ENCODE data around the gene MARCHF11.

Gene MARCHF11

DNA sequence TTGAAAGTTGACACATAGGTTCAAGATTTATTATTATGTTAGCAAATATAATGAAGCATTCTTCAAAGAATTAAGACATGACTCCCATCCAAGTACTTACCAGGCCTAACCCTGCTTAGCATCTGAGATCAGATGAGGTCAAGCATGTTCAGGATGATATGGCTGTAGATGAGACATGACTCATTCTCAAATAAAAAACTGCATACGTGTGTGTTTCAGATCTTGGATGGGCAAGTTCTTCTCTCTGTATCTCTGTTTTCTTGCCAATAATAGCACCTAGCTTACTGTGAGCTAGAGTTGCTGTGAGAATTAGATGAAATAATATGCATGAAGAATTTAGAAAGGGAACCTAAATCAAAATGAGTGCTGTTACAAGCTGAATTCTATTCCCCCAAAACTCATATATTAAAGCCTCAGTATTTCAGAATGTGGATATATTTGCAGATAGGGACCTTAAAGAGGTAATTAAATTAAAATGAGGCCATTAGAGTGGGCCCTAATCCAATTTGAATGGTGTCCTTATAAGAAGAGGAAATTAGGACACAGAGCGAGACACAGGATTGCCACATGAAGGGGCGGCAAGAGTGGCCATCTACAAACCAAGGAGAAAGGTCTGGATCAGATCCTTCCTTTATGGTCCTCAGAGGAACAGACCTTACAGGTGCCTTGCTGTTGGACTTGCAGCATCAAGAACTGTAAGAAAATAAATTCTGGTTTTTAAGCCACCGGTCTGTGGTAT, 146.2 kb downstream of the MARCHF11 start:
- Histone ChIP-seq H3K4me1 (ENCODE audit: control insufficient read depth in 2 of 2, insufficient read depth in 2 of 2, low read length in 2 of 2) (no peaks in the 10 kb centered on the region), H3K27ac (ENCODE audit: low read depth in 2 of 2, low read length in 2 of 2) (no peak overlapping the region), H3K4me3 (ENCODE audit: low read length in 2 of 2) (no peak overlapping the region)

DNA sequence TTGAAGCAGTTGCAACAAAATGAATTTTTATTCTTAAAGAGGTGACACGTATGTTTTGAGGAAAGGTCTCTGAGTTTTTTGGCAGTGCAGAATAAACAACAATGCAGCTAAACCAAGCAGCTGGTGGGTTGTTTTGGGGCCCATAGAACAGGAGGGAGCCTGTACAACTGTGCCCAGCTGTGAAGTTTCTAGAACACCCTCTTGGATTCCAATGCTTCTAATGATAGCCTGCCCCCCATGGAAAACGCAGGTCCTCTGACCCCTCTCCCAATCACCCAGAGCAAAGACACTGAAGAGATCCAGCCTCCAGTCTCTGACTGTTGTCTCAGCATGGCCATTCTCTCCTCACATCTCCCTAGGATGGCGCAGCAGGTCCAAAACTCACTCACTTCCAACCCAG, 150.9 kb downstream of the MARCHF11 start:
- no peaks in the 10 kb centered on the region for H3K36me3 ChIP-seq (ENCODE audit: control insufficient read depth in 2 of 2, insufficient read depth in 2 of 2, low read length in 2 of 2)
- H3K4me3 ChIP-seq (ENCODE audit: low read length in 2 of 2): no peak overlapping the region
- H3K9me3 ChIP-seq (ENCODE audit: control insufficient read depth in 2 of 2, low read length in 2 of 2): no peaks in the 10 kb centered on the region
- no peaks in the 10 kb centered on the region for H3K27me3 ChIP-seq (ENCODE audit: control insufficient read depth in 2 of 2, insufficient read depth in 2 of 2, low read length in 2 of 2)
- no peak overlapping the region for H3K27ac ChIP-seq (ENCODE audit: low read depth in 2 of 2, low read length in 2 of 2)
- H3K4me1 ChIP-seq (ENCODE audit: control insufficient read depth in 2 of 2, insufficient read depth in 2 of 2, low read length in 2 of 2): no peaks in the 10 kb centered on the region
- no peak overlapping the region for H3K9ac ChIP-seq (ENCODE audit: low read depth in 1 of 2, low read length in 2 of 2)

More for the DNA sequence above, 146.2 kb downstream of the MARCHF11 start:
- no peak overlapping the region for H3K9ac ChIP-seq (ENCODE audit: low read depth in 1 of 2, low read length in 2 of 2)
- no peaks in the 10 kb centered on the region for H3K27me3 ChIP-seq (ENCODE audit: control insufficient read depth in 2 of 2, insufficient read depth in 2 of 2, low read length in 2 of 2)
- no peaks in the 10 kb centered on the region for H3K36me3 ChIP-seq (ENCODE audit: control insufficient read depth in 2 of 2, insufficient read depth in 2 of 2, low read length in 2 of 2)
- no peaks in the 10 kb centered on the region for H3K9me3 ChIP-seq (ENCODE audit: control insufficient read depth in 2 of 2, low read length in 2 of 2)

DNA sequence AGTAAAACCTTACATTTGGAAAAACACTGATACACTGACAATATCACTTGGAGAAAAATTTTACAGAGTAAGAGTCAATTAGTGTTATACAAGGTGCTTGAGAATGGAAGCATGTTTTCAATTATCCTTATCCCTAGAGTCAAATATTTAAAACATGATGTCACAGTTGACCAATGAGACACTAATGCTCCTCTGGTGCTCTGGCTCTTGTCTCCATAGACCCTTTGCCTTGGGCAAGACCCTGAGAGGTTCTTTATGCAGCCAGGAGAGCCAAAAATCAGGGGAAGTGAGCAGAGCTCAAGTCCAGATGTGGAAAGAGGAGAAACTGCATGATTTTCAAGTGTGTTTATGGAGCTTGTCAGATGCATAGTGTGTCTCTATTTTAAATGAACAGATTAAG, 153.9 kb downstream of the MARCHF11 start:
- H3K36me3 ChIP-seq (ENCODE audit: control insufficient read depth in 2 of 2, insufficient read depth in 2 of 2, low read length in 2 of 2): no peaks in the 10 kb centered on the region
- no peak overlapping the region for H3K4me3 ChIP-seq (ENCODE audit: low read length in 2 of 2)
- no peaks in the 10 kb centered on the region for H3K4me1 ChIP-seq (ENCODE audit: control insufficient read depth in 2 of 2, insufficient read depth in 2 of 2, low read length in 2 of 2)
- no peaks in the 10 kb centered on the region for H3K27me3 ChIP-seq (ENCODE audit: control insufficient read depth in 2 of 2, insufficient read depth in 2 of 2, low read length in 2 of 2)
- no peak overlapping the region for H3K9ac ChIP-seq (ENCODE audit: low read depth in 1 of 2, low read length in 2 of 2)
- H3K9me3 ChIP-seq (ENCODE audit: control insufficient read depth in 2 of 2, low read length in 2 of 2): no peaks in the 10 kb centered on the region
- no peak overlapping the region for H3K27ac ChIP-seq (ENCODE audit: low read depth in 2 of 2, low read length in 2 of 2)

DNA sequence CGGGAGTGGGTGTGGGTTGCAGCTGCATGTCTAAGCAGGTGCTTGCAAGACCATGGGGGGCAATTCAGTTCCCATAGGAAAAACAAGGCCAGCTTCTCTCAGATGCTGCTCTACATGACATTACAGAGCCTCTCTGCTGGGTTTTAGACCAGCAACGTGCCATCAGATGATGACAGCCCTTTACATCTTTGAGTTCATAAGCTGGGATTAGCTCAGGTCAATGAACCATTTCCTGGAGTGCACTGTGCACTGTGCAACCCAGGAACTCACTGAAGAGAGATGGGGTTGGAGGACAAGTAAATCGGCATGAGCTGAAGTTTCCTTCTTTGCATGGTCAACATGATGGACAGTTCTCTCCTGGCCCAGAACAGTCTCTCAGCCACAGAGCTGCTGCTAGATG, 160.6 kb downstream of the MARCHF11 start:
- H3K27me3 ChIP-seq (ENCODE audit: control insufficient read depth in 2 of 2, insufficient read depth in 2 of 2, low read length in 2 of 2): no peaks in the 10 kb centered on the region
- no peaks in the 10 kb centered on the region for H3K36me3 ChIP-seq (ENCODE audit: control insufficient read depth in 2 of 2, insufficient read depth in 2 of 2, low read length in 2 of 2)
- no peak overlapping the region for H3K9ac ChIP-seq (ENCODE audit: low read depth in 1 of 2, low read length in 2 of 2)
- no peaks in the 10 kb centered on the region for H3K4me1 ChIP-seq (ENCODE audit: control insufficient read depth in 2 of 2, insufficient read depth in 2 of 2, low read length in 2 of 2)
- H3K27ac ChIP-seq (ENCODE audit: low read depth in 2 of 2, low read length in 2 of 2): no peak overlapping the region
- no peak overlapping the region for H3K4me3 ChIP-seq (ENCODE audit: low read length in 2 of 2)
- H3K9me3 ChIP-seq (ENCODE audit: control insufficient read depth in 2 of 2, low read length in 2 of 2): peaks cover 0 to 2% of the 10 kb centered on the region in 2 donors

DNA sequence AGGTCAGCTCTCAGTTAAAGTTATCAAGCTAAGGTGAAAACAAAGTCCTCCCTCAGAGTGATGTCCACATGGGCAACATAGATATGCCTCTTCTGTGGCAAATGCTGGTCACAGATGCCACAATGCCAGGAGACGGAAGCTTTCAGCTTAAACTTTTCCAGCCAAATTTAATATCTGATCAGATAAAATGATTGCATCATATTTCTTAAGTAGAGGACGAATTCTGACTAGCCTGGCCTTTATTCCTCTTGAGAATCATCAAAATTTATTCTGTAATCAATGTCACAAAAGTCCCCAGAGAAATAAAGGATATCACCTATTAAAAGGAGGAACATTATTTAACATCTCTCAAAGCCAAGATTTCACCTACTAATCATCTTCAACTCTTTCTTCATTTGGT, 161.9 kb downstream of the MARCHF11 start:
- H3K9ac ChIP-seq (ENCODE audit: low read depth in 1 of 2, low read length in 2 of 2): no peak overlapping the region
- H3K4me1 ChIP-seq (ENCODE audit: control insufficient read depth in 2 of 2, insufficient read depth in 2 of 2, low read length in 2 of 2): no peaks in the 10 kb centered on the region
- no peaks in the 10 kb centered on the region for H3K27me3 ChIP-seq (ENCODE audit: control insufficient read depth in 2 of 2, insufficient read depth in 2 of 2, low read length in 2 of 2)
- no peak overlapping the region for H3K27ac ChIP-seq (ENCODE audit: low read depth in 2 of 2, low read length in 2 of 2)
- no peaks in the 10 kb centered on the region for H3K36me3 ChIP-seq (ENCODE audit: control insufficient read depth in 2 of 2, insufficient read depth in 2 of 2, low read length in 2 of 2)
- H3K9me3 ChIP-seq (ENCODE audit: control insufficient read depth in 2 of 2, low read length in 2 of 2): peaks cover 0 to 2% of the 10 kb centered on the region in 2 donors
- H3K4me3 ChIP-seq (ENCODE audit: low read length in 2 of 2): no peak overlapping the region
